EL (cell line): ENCODE data around the gene RGS12.

Experiments
- DNase-seq: peaks from one replicate; pipeline ENCODE4 v3.0.0-alpha.2; 2016

RGS12 gene

DNA sequence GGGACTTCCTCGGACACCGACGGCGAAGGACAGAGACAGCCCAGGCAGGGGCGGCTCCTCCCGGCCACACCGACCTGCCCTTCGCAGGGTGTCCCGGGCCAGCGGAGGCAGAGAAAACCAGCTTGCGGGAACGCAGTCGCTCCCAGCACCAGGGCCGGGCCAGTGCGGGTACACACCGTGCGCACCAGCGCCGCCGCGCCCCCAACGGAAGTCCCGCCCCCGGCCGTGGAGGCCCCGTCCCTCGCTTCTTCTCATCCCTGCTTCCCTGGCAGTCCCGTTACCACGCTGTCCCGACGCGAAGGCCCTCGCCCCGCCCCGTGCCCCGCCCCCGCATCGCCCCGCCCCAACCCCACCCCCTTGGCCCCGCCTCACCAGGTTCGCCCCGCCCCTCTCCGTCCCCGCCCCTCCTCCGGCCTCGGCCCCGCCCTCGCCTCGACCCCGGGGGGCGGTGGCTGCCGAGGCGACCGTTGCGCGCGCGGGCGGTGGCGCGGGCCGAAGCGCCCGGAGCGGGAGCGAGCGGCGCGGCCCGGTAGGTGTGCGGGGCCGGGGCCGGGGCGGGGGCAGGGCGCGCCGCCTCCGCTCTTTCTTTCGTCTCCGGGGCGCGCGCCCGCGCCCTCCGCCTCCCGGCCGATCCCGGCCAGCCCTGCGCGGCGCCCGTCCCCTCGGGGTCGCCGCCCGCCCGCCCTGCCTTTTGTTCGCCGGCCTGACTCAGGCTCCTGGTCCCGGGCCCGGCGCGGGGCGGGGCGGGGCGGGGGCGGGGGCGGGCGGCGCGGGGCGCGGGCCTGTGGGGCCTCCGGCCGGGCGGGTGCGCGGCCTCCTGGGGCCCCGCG lies at the start of gene RGS12:
RGS12 (plus strand) TSS at position 451 of the 830 bp plus-strand sequence. CDS start 23,150 bp downstream, outside the sequence.
- DNase-seq, result peak; percentile 92

DNA sequence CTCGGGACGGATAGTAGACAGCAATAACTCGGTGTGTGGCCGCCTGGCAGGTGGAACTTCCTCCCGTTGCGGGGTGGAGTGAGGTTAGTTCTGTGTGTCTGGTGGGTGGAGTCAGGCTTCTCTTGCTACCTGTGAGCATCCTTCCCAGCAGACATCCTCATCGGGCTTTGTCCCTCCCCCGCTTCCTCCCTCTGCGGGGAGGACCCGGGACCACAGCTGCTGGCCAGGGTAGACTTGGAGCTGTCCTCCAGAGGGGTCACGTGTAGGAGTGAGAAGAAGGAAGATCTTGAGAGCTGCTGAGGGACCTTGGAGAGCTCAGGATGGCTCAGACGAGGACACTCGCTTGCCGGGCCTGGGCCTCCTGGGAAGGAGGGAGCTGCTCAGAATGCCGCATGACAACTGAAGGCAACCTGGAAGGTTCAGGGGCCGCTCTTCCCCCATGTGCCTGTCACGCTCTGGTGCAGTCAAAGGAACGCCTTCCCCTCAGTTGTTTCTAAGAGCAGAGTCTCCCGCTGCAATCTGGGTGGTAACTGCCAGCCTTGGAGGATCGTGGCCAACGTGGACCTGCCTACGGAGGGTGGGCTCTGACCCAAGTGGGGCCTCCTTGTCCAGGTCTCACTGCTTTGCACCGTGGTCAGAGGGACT lies 49.6 kb upstream of the RGS12 start:
- no peak for DNase-seq

DNA sequence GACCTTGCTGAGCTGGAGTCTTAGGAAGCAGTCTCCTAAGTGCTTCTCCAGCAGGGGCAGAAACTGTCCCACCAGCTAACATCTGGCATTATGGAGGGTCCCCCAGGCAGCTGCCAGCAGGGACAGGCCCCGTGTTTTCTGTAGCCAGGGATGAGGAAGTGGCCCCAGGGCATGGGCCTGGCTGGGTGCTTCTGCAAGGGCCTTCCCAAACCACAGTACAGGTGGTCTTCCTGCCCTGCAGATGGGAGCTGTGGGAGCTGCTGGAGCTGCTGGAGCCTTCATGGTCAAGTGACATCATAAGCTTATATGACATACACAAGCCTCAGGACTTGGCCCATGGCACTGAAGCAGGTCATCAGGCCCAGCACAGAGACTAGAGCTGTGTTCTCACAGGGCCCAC lies 48.8 kb upstream of the RGS12 start:
- no peak for DNase-seq

GRCh38 chr4:3244747-3245146 lies 48.1 kb upstream of the RGS12 start:
- no peak for DNase-seq

- no peak for DNase-seq
Observed at GRCh38 chr4:3245676-3246075, 47.1 kb upstream of the RGS12 start.

GRCh38 chr4:3246458-3247398 lies 46.1 kb upstream of the RGS12 start:
- DNase-seq, result no peak

DNA sequence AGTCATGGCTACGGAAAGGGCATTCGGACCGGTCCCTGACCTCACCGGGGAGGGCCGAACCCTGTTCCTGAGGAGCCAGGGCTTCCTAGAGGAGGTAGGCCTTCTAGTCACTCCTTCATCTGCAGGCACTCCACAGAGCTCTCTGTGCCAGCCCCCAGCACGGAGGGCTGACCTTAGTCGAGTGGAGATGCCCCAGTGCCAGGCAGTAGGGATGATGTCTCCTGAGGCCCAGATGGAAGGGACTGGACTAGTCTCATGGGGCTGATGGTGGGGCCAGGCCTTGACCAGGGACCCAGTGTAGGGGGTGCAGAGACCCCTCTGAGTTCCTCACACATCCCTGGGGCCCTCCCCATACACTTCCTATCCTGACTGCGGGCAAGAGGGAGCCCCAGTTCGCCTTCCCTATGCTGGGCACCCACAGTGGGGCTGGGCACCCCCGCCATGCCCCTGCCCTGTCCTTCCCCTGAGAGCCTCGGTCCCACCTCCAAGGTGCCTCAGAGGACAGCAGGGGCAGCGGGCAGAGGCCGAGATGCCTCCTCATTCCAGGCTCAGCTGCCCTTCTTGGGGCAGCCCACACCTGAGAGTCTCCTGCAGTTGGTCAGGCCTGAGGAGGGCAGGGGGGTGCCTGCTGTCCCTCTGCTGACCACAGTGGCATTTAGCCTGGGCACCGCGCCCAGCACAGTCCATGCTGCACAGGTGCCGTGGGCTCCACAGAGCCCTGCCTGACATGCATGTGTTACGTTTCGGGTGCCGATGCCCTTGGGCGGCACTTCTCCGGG lies 45.2 kb upstream of the RGS12 start:
- no peak for DNase-seq

DNA sequence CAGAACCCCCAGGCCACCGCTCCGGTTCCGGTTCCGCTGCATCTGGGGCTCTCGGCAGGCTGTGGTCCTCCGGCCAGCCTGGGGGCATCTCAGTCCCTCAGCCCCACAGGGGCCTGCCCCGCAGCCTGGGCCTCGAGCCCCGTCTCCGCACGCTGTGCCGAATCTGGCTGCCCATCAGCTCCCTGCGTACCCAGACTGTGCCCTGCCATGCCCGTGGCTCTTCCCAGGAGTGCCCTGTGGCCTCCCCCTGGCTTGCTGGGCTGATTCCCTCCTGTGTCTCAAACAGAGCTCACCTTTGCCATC lies 44.7 kb upstream of the RGS12 start:
- DNase-seq, result no peak

DNA sequence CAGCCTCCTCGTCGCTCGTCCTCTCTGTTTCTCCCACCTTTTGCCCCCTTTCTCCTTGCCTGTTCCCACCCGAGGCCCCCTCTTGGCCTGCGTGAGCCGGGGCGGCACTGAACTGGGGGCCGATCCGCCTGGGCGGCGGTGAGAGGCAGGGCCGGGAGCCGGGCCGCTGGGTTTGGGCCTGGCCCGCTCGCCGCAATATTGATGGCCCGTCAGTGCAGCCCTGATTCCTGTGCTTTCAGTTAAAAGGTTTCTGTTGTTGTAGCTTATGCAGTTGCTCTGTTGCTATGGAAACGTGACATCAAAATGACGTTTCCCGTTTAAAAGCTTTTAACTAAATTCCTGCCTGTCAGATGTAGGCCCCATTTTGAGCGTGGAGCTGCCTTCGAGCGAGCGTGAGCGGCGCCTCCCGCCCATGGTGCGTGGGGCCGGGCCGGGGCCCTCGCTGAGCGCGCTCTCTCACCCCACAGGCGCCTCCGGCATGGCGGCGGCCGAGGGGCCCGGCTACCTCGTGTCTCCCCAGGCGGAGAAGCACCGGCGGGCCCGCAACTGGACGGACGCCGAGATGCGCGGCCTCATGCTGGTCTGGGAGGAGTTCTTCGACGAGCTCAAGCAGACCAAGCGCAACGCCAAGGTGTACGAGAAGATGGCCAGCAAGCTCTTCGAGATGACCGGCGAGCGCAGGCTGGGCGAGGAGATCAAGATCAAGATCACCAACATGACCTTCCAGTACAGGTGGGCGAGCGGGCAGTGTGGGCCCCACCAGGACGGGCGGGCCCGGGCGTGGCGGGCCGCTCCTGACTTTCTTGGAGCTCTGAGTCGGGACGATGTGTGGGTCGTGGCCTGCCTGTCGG lies 43.8 kb upstream of the RGS12 start, which contains the start of gene MSANTD1:
MSANTD1 (plus strand) TSS at position 349 of the 851 bp plus-strand sequence; CDS start at position 413, 64 bp downstream.
- no peak for DNase-seq

DNA sequence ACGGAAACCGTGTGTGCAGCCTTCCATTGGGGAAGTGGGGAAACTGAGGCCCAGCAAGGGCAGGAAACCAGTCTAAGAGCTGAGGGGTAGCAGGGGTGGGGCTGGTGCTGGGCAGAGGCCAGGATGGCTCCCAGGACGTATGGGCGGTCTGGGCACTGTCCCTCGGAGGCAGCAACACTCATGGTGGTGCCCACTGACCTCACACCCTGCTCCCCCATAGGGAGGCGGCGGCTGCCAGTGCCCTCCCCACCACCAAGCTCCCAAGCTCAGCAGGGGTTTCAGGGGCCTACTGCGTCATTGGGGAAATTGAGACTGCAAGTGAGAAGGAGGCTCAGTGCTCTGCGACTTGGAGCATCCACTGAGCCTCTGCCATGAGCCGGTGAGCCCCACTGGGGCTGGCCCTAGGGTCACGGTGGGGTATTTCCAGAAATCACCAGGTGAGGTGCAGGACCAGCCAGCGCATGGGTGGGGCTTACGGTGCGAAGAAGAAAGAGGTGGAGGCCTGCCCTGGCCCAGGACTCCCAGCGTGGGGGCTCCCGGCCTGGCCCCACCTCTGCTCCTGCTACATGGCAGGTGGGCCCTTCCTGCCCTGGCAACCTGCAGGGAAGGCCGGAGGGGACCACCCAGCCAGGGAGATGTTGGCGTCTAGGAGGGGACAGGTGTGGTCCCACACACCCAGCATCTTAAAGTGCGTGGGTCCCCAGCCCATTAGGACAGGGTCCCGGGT lies 42.9 kb upstream of the RGS12 start:
- no peak for DNase-seq

DNA sequence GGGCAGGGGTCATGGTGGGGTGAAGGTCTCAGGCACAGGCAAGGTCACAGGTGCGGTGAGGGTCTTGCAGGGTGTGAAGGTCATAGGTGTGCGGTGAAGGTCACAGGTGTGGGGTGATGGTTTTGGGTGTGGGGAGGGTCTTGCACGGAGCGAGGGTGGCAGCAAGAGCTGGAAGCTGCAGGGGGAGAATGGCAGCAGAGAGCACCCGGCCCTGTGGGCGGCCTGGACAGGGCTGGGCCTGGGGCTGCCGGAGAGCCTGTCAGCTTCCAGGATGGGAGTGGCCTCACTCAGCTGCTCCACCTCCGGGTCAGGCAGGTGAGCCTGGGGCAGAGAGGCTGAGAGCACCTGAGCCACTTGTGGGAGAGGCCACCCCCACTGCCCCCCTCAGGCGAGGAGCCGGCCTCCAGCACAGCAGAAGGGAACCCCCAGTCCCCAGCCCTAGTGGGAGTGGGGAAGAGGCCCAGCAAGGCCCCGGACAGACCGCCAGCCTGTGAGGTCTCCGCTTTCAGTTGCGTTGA lies 42.3 kb upstream of the RGS12 start:
- no peak for DNase-seq

DNA sequence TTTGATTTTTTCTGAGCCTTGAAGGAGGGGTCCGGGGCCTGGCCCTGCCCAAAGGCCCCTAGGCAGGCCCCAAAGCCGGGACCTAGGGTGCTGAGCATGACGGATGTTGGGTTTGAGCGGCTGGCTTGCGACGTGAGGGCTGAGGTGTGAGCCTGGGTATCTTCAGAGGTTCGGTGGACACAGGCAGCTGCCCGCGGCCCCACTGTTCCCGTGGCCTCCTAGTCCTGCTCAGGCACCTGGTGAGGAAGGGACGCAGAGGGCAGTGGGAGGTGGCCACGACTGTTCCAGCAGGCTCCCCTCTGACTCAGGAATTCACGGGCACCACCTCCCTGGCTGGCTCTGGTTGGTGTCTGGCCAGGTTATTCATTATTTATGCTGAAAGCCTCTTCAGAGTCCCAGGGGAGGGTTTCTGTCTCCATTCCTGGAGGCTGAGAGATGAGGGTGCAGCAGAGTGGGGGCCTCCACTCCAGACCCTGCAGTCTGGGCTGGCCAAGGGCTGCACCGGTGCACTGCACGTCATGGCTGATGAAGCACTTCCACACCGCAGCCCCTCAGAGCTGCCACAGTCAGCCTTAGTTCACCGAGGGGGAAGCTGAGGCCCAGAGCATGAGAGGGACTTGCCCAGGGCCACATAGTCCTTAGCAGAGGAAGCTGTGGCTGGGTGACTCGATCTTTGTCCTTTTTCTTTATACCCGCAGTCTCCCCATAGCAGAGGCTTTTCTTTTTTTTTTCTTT lies 41.7 kb upstream of the RGS12 start:
- DNase-seq, result no peak

DNA sequence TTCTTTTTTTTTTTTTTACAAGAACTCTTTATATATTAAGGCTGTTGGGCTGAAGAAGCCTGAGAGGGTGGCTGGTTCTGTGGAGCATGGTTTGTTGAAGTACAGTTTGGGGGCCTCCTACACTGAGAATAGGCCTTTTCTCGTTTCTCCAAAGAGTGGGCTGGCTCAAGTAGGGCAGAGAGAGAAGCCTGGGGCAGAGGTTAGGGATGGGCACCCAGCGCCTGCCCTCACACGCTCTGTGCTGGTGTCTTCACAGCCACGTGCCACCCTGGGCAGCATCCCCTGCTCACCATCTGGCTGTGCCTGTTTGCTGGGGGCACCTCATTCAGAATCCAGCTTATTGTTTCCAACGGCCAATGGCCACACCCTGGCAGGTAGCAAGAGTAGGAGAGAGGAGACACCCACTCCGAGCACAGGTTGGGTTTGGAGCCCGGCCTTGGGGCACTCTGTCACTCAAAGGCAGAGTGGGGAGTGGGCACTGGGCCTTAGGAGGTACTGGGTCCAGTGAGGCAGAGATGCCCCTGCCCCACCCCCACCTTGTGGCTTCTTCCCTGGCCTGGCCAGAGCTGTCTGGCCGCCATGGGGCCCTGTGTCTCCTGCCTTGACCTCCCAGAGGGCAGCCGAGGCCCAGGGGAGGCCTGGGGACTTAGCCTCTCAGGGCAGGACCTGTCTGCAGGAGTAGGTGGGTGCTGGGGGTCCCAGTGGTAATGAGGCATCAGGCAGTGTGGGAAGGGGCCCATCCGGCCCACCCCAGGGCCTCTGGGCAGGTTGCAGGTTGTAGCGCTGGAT lies 40.9 kb upstream of the RGS12 start:
- no peak for DNase-seq

- DNase-seq, result no peak
Observed at GRCh38 chr4:3252480-3252828, 40.4 kb upstream of the RGS12 start.

GRCh38 chr4:3252831-3253641 lies 39.8 kb upstream of the RGS12 start:
- no peak for DNase-seq

DNA sequence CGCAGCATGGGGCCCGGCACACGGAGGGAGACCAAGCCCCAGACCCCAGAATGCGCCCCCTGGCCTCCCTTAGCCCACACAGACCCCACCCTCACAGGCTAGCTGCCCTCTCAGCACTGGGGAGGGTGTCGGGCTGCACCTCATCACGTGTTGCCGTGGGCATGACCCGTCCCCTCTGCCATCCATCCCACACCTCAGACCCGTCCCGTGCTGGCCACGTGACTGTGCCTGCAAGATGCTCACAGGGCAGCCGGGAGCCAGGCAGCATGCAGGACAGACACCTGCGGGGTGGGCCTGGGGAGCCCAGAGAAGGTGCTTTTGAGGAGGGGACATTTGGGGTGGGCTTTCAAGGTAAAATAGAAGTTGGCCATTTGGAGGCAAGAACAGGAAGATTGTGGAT lies 39.0 kb upstream of the RGS12 start:
- DNase-seq, result no peak

DNA sequence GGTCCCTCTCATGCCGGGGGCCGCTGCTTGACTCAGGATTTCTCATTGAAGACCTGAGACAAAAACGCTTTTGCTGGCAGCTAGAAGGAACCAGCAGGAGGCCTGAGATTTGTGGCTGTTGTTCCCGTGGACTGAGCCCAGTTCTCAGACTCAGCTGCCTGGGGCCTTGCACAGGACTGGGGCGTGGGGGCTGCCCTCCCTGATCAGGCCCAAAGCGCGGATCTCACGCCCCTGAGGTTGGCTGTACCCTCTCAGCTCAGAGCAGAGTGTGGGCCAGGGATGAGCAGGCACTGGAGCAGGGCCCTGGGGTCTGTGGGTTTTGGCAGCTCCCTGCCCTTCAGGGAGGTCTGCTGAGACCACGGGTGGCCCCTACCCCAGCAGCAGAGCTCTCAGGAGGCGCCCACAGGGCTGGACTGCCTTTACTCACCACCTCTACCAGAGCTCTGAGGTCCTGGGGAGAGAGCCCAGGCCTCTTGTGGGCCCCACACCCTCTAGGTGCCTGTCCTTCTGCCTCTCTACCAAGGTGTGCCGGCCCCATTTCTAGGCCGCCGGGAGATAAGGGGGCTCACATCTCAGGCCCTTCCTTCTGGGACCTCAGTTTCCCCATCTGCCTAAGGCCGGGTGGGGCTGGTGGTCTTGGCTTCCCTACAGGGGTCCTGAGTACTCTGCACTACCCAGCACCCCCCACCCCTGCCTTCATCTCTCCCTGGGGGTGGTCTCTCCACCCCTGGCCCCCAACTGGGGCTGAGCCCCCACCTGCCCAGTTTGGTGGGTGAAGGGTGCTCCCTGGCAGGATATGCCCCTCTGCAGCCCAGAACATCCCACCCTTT lies 38.3 kb upstream of the RGS12 start:
- no peak for DNase-seq
